ENCODE data around the gene CUX1. TPM values are rescaled to one million over a fixed set of nuclear protein-coding genes. Genes with fewer than 3 reads are reported as not detected.

The CUX1 gene
- total RNA-seq, 1 experiment from 2014 or later = 54.8 TPM

DNA sequence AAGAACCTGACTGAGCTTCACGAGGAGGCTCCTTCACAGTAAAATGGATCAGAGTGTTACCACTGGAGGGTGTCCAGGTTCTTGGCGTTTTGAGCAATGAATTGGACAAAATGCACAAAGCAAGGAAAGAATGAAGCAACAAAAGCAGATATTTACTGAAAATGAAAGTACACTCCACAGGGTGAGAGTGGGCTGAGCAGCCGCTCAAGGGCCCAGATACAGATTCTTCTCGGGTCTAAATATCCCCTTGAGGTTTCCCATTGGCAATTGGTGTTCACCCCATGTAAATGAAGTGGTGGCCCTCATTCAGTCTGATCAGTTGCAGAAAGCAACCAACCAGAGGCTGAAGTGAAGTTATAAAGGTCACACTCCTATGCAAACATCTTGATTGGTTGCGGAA lies 254.6 kb downstream of the CUX1 start:
- Mint-ChIP-seq H3K4me3 (ENCODE audit: low read depth, unreplicated experiment) (no peak overlapping the region), H3K36me3 (ENCODE audit: insufficient read depth, unreplicated experiment) (no peaks in the 10 kb centered on the region), H3K9me3 (ENCODE audit: low read depth, unreplicated experiment) (no peaks in the 10 kb centered on the region), H3K4me1 (ENCODE audit: low read depth, unreplicated experiment) (no peaks in the 10 kb centered on the region), H3K27ac (ENCODE audit: unreplicated experiment) (no peak overlapping the region), H3K27me3 (ENCODE audit: unreplicated experiment) (no peaks in the 10 kb centered on the region)
- TF ChIP-seq, protein P1, sequence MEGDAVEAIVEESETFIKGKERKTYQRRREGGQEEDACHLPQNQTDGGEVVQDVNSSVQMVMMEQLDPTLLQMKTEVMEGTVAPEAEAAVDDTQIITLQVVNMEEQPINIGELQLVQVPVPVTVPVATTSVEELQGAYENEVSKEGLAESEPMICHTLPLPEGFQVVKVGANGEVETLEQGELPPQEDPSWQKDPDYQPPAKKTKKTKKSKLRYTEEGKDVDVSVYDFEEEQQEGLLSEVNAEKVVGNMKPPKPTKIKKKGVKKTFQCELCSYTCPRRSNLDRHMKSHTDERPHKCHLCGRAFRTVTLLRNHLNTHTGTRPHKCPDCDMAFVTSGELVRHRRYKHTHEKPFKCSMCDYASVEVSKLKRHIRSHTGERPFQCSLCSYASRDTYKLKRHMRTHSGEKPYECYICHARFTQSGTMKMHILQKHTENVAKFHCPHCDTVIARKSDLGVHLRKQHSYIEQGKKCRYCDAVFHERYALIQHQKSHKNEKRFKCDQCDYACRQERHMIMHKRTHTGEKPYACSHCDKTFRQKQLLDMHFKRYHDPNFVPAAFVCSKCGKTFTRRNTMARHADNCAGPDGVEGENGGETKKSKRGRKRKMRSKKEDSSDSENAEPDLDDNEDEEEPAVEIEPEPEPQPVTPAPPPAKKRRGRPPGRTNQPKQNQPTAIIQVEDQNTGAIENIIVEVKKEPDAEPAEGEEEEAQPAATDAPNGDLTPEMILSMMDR (IDR thresholded peaks at IDR 0.05; ENCODE audit: unreplicated experiment) = no peak
- CTCF ChIA-PET = no interaction called here
- DNase-seq = no peak
- intact Hi-C loops (cut with micrococcal nuclease; ENCODE audit: unreplicated experiment) = no loop called here
- BruUV-seq (replicated peaks) = no TSS peak

DNA sequence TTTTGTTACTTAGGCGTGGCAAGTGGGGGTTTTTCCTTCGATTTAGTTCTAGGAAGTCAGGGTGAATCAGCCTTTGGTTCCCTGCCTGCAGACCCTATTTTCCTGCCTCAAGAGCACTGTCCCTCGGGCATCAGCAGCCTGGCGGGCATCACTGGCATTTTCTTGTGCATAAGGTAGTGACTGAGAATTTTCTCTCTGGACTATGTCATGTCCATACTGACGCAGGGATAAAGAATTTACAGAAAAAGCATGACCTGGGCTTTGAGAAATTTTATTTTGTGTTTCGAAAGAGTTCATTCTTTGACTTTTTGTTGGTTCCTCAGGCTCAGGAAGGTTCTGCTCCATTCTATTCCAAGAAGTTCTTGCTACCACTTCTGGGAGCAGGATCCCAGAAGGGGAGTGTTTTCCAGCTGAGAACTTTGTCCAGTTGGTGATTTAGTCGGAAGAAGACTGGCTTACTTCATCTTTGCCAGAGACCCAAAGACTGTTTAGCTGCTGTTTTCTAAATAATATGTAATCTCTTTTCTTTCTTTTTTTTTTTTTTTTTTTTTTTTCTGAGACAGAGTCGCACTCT lies 255.3 kb downstream of the CUX1 start:
- Mint-ChIP-seq H3K36me3 (ENCODE audit: insufficient read depth, unreplicated experiment) (no peaks in the 10 kb centered on the region), H3K4me3 (ENCODE audit: low read depth, unreplicated experiment) (no peak overlapping the region), H3K27me3 (ENCODE audit: unreplicated experiment) (no peaks in the 10 kb centered on the region), H3K27ac (ENCODE audit: unreplicated experiment) (no peak overlapping the region), H3K9me3 (ENCODE audit: low read depth, unreplicated experiment) (no peaks in the 10 kb centered on the region), H3K4me1 (ENCODE audit: low read depth, unreplicated experiment) (no peaks in the 10 kb centered on the region)
- BruUV-seq (replicated peaks) = no TSS peak
- no peak for DNase-seq
- CTCF ChIA-PET = no interaction called here
- intact Hi-C loops (cut with micrococcal nuclease; ENCODE audit: unreplicated experiment) = no loop called here
- TF ChIP-seq, protein P1 (IDR thresholded peaks at IDR 0.05; ENCODE audit: unreplicated experiment) = no peak

DNA sequence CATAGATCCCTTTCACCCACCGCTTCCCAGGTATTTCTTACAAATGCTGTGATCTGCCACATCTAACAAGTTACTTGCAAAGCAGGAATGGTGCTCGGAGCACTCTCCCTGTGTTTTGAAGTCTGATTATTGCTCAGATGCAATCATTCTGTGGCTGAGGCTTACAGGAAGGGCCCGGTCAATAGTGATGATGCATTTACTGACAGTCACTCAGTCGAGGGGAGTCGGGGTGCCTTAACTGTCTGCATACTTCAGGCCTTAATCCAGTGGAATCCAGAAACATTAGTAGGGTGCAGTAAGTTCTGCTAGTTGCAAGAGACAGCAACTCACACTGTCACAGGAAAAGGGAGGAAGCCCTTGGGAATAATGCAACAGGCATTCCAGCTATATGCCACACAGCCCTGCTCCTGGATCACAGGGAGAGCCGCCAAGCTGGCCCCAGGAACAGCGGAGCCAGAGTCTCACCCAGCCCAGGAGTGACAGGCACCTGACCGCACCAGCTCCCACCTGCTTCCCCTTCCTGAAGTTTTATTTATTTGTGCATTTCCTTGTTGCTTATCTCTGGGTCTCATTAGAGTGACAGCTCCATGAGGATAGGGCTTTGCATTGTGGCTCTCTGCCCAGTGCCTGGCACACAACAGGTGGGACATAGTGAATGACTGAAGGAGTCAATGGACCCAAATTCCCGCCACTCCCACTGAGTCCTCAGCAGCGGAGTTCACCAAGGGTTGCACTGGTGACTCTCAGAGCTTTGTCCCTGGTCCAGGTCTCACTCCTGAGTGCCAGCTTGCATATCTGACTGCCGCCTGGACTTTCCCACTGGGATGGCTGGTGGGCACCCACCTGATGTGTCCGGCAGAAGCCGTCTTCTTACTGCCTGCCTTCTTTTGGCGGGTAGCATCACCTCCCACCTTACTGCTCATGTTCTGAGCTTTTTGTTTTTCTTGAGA lies 256.8 kb downstream of the CUX1 start:
- Mint-ChIP-seq H3K27me3 (ENCODE audit: unreplicated experiment) (no peaks in the 10 kb centered on the region), H3K4me1 (ENCODE audit: low read depth, unreplicated experiment) (no peaks in the 10 kb centered on the region), H3K36me3 (ENCODE audit: insufficient read depth, unreplicated experiment) (no peaks in the 10 kb centered on the region), H3K9me3 (ENCODE audit: low read depth, unreplicated experiment) (no peaks in the 10 kb centered on the region), H3K4me3 (ENCODE audit: low read depth, unreplicated experiment) (no peak overlapping the region), H3K27ac (ENCODE audit: unreplicated experiment) (no peak overlapping the region)
- CTCF ChIA-PET = no interaction called here
- intact Hi-C loops (cut with micrococcal nuclease; ENCODE audit: unreplicated experiment) = no loop called here
- DNase-seq = no peak
- BruUV-seq (replicated peaks) = no TSS peak
- TF ChIP-seq, protein P1 (IDR thresholded peaks at IDR 0.05; ENCODE audit: unreplicated experiment) = no peak

DNA sequence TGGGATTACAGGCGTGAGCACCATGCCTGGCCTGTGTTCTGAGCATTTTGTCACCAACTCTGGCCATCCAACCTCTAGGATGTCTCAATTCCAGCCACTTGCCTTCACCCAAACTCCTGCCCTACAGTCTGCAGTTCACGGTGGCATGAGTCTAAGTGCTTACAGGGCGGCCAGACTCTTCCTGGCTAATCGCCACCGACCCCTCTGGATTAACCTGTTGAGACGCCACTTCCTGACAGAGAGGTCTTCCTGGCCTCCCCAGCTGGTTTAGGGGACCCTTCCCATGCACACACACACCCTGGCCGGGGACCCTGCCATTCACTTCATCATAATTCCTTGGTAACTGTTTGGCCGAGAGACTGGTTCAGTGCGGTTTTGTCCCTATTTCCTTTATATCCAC lies 257.7 kb downstream of the CUX1 start:
- TF ChIP-seq, protein P1 (IDR thresholded peaks at IDR 0.05; ENCODE audit: unreplicated experiment) = no peak
- BruUV-seq (replicated peaks) = no TSS peak
- no peak overlapping the region for H3K4me3 Mint-ChIP-seq (ENCODE audit: low read depth, unreplicated experiment)

More for the DNA sequence above, 257.7 kb downstream of the CUX1 start:
- no peak for DNase-seq
- Mint-ChIP-seq H3K36me3 (ENCODE audit: insufficient read depth, unreplicated experiment) (no peaks in the 10 kb centered on the region), H3K27ac (ENCODE audit: unreplicated experiment) (no peak overlapping the region), H3K4me1 (ENCODE audit: low read depth, unreplicated experiment) (no peaks in the 10 kb centered on the region), H3K27me3 (ENCODE audit: unreplicated experiment) (no peaks in the 10 kb centered on the region), H3K9me3 (ENCODE audit: low read depth, unreplicated experiment) (no peaks in the 10 kb centered on the region)
- CTCF ChIA-PET = no interaction called here
- intact Hi-C loops (cut with micrococcal nuclease; ENCODE audit: unreplicated experiment) = no loop called here
